WERI-Rb-1 (cell line): ENCODE measurements around the gene SLC9C1.

Source experiments
- DNase-seq: peaks from one replicate; pipeline ENCODE4 v3.0.0-alpha.2; 2020
- H3K27ac ChIP-seq: fragments of 250-450 bp; sonication (Bioruptor Pico); 2 replicates; pipeline ENCODE4 v1.5.1; 2020; ENCODE audit warnings: mild to moderate bottlenecking, moderate library complexity
- H3K27me3 ChIP-seq: fragments of 250-450 bp; sonication (Bioruptor Pico); 2 replicates; pipeline ENCODE4 v1.5.1; 2021; ENCODE audit warnings: mild to moderate bottlenecking, low read depth, moderate library complexity; ENCODE audit not compliant: insufficient read depth, severe bottlenecking
- H3K36me3 ChIP-seq: fragments of 250-450 bp; sonication (Bioruptor Pico); 2 replicates; pipeline ENCODE4 v1.5.1; 2020; ENCODE audit warnings: mild to moderate bottlenecking, moderate library complexity
- H3K4me3 ChIP-seq: 2 replicates; pipeline ENCODE4 v1.5.1; 2011; ENCODE audit warnings: low read depth, mild to moderate bottlenecking, control low read depth, low read length
- H3K9me3 ChIP-seq: fragments of 250-450 bp; sonication (Bioruptor Pico); 2 replicates; pipeline ENCODE4 v1.5.1; 2021; ENCODE audit warnings: mild to moderate bottlenecking, moderate library complexity; ENCODE audit not compliant: severe bottlenecking
- CTCF ChIP-seq: IDR thresholded peaks from 2 replicates; pipeline ENCODE4 v1.5.1; 2011; ENCODE audit warnings: low read depth, mild to moderate bottlenecking, control low read depth, inconsistent platforms, low read length

SLC9C1 gene

GRCh38 chr3:112331851-112332250 lies 37.8 kb upstream of the SLC9C1 start:
- H3K9me3 ChIP-seq = no peaks in the 10 kb centered on the region
- no peak overlapping the region for H3K4me3 ChIP-seq
- H3K27ac ChIP-seq = no peak overlapping the region
- no peak for DNase-seq
- H3K36me3 ChIP-seq = no peaks in the 10 kb centered on the region
- TF ChIP-seq CTCF = no peak
- peaks cover 29% of the 10 kb centered on the region for H3K27me3 ChIP-seq

GRCh38 chr3:112327371-112327951 lies 33.4 kb upstream of the SLC9C1 start:
- no peaks in the 10 kb centered on the region for H3K9me3 ChIP-seq
- peak; percentile 26 for DNase-seq
- peaks cover 6% of the 10 kb centered on the region for H3K27me3 ChIP-seq
- no peak overlapping the region for H3K27ac ChIP-seq
- H3K4me3 ChIP-seq = no peak overlapping the region
- H3K36me3 ChIP-seq = no peaks in the 10 kb centered on the region
- TF ChIP-seq CTCF = peak; percentile 30

GRCh38 chr3:112321867-112322652 lies 28.0 kb upstream of the SLC9C1 start:
- no peak overlapping the region for H3K27ac ChIP-seq
- TF ChIP-seq CTCF = no peak
- no peak overlapping the region for H3K4me3 ChIP-seq
- no peaks in the 10 kb centered on the region for H3K9me3 ChIP-seq
- no peaks in the 10 kb centered on the region for H3K36me3 ChIP-seq
- DNase-seq = no peak
- peaks cover 7% of the 10 kb centered on the region for H3K27me3 ChIP-seq

- Histone ChIP-seq H3K27me3 (peaks cover 7% of the 10 kb centered on the region), H3K4me3 (no peak overlapping the region), H3K27ac (no peak overlapping the region), H3K9me3 (peaks cover 3% of the 10 kb centered on the region), H3K36me3 (no peaks in the 10 kb centered on the region)
- TF ChIP-seq CTCF = no peak
- DNase-seq = no peak
Measured at GRCh38 chr3:112320691-112321090, 26.7 kb upstream of the SLC9C1 start.

GRCh38 chr3:112319516-112320276 lies 25.7 kb upstream of the SLC9C1 start:
- no peak for TF ChIP-seq CTCF
- H3K9me3 ChIP-seq = peaks cover 3% of the 10 kb centered on the region
- no peak overlapping the region for H3K27ac ChIP-seq
- DNase-seq = no peak
- no peaks in the 10 kb centered on the region for H3K36me3 ChIP-seq
- peaks cover 7% of the 10 kb centered on the region for H3K27me3 ChIP-seq
- H3K4me3 ChIP-seq = no peak overlapping the region
